ENCODE data around the gene CBX1.
A peak's percentile ranks its signal among the peaks of the same experiment; 100 is the strongest.

GRCh38 chr17:48055531-48056245 is 45.6 kb downstream of the CBX1 start:
- no peak for TF ChIP-seq EZH2 (IDR thresholded peaks at IDR 0.05; ENCODE audit: low read depth, unreplicated experiment)
- TF ChIP-seq, protein P1, sequence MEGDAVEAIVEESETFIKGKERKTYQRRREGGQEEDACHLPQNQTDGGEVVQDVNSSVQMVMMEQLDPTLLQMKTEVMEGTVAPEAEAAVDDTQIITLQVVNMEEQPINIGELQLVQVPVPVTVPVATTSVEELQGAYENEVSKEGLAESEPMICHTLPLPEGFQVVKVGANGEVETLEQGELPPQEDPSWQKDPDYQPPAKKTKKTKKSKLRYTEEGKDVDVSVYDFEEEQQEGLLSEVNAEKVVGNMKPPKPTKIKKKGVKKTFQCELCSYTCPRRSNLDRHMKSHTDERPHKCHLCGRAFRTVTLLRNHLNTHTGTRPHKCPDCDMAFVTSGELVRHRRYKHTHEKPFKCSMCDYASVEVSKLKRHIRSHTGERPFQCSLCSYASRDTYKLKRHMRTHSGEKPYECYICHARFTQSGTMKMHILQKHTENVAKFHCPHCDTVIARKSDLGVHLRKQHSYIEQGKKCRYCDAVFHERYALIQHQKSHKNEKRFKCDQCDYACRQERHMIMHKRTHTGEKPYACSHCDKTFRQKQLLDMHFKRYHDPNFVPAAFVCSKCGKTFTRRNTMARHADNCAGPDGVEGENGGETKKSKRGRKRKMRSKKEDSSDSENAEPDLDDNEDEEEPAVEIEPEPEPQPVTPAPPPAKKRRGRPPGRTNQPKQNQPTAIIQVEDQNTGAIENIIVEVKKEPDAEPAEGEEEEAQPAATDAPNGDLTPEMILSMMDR (conservative IDR thresholded peaks at IDR 0.05; ENCODE audit: low read depth in 2 of 2), result no peak
- TF ChIP-seq POLR2AphosphoS5 (IDR thresholded peaks at IDR 0.05; ENCODE audit: low read depth), result peak; percentile 92
- no peak for TF ChIP-seq ZNF331 (CRISPR knock-in tag; IDR thresholded peaks at IDR 0.05; ENCODE audit: low read depth)
- TF ChIP-seq ZNF114 (CRISPR knock-in tag; IDR thresholded peaks at IDR 0.05), result no peak
- TF ChIP-seq, protein P2, sequence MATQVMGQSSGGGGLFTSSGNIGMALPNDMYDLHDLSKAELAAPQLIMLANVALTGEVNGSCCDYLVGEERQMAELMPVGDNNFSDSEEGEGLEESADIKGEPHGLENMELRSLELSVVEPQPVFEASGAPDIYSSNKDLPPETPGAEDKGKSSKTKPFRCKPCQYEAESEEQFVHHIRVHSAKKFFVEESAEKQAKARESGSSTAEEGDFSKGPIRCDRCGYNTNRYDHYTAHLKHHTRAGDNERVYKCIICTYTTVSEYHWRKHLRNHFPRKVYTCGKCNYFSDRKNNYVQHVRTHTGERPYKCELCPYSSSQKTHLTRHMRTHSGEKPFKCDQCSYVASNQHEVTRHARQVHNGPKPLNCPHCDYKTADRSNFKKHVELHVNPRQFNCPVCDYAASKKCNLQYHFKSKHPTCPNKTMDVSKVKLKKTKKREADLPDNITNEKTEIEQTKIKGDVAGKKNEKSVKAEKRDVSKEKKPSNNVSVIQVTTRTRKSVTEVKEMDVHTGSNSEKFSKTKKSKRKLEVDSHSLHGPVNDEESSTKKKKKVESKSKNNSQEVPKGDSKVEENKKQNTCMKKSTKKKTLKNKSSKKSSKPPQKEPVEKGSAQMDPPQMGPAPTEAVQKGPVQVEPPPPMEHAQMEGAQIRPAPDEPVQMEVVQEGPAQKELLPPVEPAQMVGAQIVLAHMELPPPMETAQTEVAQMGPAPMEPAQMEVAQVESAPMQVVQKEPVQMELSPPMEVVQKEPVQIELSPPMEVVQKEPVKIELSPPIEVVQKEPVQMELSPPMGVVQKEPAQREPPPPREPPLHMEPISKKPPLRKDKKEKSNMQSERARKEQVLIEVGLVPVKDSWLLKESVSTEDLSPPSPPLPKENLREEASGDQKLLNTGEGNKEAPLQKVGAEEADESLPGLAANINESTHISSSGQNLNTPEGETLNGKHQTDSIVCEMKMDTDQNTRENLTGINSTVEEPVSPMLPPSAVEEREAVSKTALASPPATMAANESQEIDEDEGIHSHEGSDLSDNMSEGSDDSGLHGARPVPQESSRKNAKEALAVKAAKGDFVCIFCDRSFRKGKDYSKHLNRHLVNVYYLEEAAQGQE (IDR thresholded peaks at IDR 0.05; ENCODE audit: unreplicated experiment), result peak; percentile 11
- peak; percentile 31; the same call in 1 of the 2 replicates for TF ChIP-seq CREB1 (CRISPR knock-in tag; IDR thresholded peaks at IDR 0.05; ENCODE audit: low read depth)
- TF ChIP-seq EZH2phosphoT487 (IDR thresholded peaks at IDR 0.05; ENCODE audit: unreplicated experiment), result no peak
- TF ChIP-seq JUNB (IDR thresholded peaks at IDR 0.05; ENCODE audit: unreplicated experiment), result no peak

Data from GM23338 (cell line).